Measurements from ENCODE around the gene ZNF585A. TPM values are rescaled to one million over a fixed set of nuclear protein-coding genes. Genes with fewer than 3 reads are reported as not detected.

The ZNF585A gene
- total RNA-seq, 1 experiment from 2014 or later = 6.4 TPM

DNA sequence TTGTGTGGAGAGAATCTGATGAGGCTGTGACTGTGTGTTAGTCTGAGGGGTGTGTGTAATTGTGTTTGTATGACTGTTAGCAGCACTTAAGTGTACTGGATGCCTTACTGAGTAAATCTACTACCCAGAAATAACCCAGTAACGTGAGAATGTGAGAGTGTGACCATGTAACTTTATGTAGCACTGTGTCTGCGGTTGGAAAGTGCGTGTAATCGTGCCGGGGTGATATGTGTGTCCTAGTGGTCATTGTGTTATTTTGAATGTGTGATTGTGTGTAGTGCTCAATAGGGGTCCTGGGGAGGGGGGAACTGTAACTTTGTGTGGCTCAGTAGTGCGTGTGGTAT, 46.1 kb upstream of the ZNF585A start:
- Histone ChIP-seq H3K27me3 (replicated peaks; ENCODE audit: insufficient read depth, low read depth, low read length, poor library complexity) (no peaks in the 10 kb centered on the region), H3K4me1 (ENCODE audit: insufficient read depth, low read length, poor library complexity, severe bottlenecking) (no peaks in the 10 kb centered on the region), H3K36me3 (ENCODE audit: insufficient read depth, low read length, poor library complexity, severe bottlenecking) (peaks cover 17% of the 10 kb centered on the region), H3K4me3 (ENCODE audit: low read depth, low read length, poor library complexity, severe bottlenecking) (peak overlapping the region; percentile 78), H3K9me3 (ENCODE audit: low read depth, low read length, poor library complexity, severe bottlenecking) (peaks cover 4% of the 10 kb centered on the region), H3K27ac (ENCODE audit: low read depth, low read length, poor library complexity, severe bottlenecking) (peak overlapping the region; percentile 90)
- BruUV-seq (replicated peaks) = TSS peak; percentile 87
- DNase-seq (ENCODE audit: low spot score) = no peak
- intact Hi-C loops (cut with micrococcal nuclease; ENCODE audit: unreplicated experiment) = no loop called here
- POLR2A ChIA-PET (ENCODE audit: low non-redundant PET) = no interaction called here
- TF ChIP-seq, protein P1, sequence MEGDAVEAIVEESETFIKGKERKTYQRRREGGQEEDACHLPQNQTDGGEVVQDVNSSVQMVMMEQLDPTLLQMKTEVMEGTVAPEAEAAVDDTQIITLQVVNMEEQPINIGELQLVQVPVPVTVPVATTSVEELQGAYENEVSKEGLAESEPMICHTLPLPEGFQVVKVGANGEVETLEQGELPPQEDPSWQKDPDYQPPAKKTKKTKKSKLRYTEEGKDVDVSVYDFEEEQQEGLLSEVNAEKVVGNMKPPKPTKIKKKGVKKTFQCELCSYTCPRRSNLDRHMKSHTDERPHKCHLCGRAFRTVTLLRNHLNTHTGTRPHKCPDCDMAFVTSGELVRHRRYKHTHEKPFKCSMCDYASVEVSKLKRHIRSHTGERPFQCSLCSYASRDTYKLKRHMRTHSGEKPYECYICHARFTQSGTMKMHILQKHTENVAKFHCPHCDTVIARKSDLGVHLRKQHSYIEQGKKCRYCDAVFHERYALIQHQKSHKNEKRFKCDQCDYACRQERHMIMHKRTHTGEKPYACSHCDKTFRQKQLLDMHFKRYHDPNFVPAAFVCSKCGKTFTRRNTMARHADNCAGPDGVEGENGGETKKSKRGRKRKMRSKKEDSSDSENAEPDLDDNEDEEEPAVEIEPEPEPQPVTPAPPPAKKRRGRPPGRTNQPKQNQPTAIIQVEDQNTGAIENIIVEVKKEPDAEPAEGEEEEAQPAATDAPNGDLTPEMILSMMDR (conservative IDR thresholded peaks at IDR 0.05; ENCODE audit: low read depth, low read length) = no peak
- TF ChIP-seq EZH2 (IDR thresholded peaks at IDR 0.05; ENCODE audit: borderline replicate concordance, low read depth, low read length, poor library complexity, severe bottlenecking) = no peak
- CTCF ChIA-PET = no interaction called here

DNA sequence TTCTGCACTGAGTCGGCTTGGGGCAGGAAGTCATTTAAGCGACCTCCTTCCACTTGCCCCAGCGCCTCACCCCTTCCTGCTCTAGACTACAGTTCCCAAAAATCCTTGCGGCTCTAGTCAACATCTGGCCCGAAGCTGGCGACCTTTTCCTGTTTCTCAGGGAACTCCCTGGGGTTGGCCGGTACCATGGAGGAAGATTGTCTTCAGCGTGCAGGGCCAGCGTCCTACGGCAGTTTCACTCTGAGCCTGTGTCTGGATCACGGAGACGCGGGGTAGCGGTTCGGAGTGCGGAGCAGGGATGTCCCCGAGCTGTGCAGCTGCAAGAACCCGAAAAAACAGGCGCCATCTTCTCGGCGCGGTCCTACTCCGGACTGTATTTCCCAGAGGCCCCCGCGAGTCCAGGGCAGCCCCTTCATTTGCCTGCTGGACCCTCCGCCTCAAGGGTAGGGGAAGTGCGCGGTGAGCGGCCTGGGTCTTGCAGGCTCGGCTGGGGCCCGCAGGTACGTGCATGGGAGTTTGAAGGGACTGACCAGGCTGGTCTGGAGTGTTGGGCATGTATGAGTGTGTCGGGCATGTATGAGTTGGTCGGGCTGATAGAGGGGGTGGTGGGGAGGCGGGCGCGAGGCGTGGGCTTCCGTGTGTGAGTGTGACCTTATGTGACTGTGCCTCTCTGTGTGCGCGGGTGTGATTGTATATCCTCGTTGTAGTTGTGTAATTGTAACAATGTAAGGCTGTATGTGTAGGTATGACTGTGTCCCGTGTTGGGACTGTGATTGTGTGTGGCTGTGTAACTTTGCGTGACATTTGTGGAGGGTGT, 45.5 kb upstream of the ZNF585A start, which contains the start of gene ZNF383:
Gene ZNF383 (plus strand): TSS at position 440 of the 817 bp plus-strand sequence. CDS start 12,240 bp downstream, outside the sequence.
- Histone ChIP-seq H3K27ac (ENCODE audit: low read depth, low read length, poor library complexity, severe bottlenecking) (peak within 1 kb of the TSS; percentile 90), H3K27me3 (replicated peaks; ENCODE audit: insufficient read depth, low read depth, low read length, poor library complexity) (no peaks in the 10 kb centered on the region), H3K4me1 (ENCODE audit: insufficient read depth, low read length, poor library complexity, severe bottlenecking) (no peaks in the 10 kb centered on the region), H3K36me3 (ENCODE audit: insufficient read depth, low read length, poor library complexity, severe bottlenecking) (peaks cover 17% of the 10 kb centered on the region), H3K9me3 (ENCODE audit: low read depth, low read length, poor library complexity, severe bottlenecking) (peaks cover 2% of the 10 kb centered on the region), H3K4me3 (ENCODE audit: low read depth, low read length, poor library complexity, severe bottlenecking) (peak within 1 kb of the TSS; percentile 78)
- peak; percentile 95 for DNase-seq (ENCODE audit: low spot score)
- TF ChIP-seq, protein P1 (conservative IDR thresholded peaks at IDR 0.05; ENCODE audit: low read depth, low read length) = no peak
- TF ChIP-seq EZH2 (IDR thresholded peaks at IDR 0.05; ENCODE audit: borderline replicate concordance, low read depth, low read length, poor library complexity, severe bottlenecking) = no peak
- CTCF ChIA-PET = no interaction called here
- POLR2A ChIA-PET (ENCODE audit: low non-redundant PET) = no interaction called here
- intact Hi-C loops (cut with micrococcal nuclease; ENCODE audit: unreplicated experiment) = no loop called here
- no TSS peak for BruUV-seq (replicated peaks)

DNA sequence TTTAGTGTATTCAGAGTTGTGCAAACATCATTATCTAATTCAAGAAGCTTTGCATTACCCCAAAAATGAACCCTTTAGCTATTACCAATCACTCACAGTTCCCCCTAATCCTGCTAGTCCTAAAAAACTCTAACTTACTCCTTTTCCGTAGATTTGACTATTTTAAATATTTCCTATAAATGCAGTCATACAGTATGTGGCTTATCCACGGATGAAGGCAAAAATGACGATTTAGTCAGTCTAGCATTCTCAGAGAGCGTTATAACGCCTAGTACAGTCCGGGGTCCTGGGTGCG, 44.9 kb upstream of the ZNF585A start:
- peak overlapping the region; percentile 78 for H3K4me3 ChIP-seq (ENCODE audit: low read depth, low read length, poor library complexity, severe bottlenecking)
- H3K9me3 ChIP-seq (ENCODE audit: low read depth, low read length, poor library complexity, severe bottlenecking) = no peaks in the 10 kb centered on the region
- no TSS peak for BruUV-seq (replicated peaks)
- no peak for DNase-seq (ENCODE audit: low spot score)
- TF ChIP-seq EZH2 (IDR thresholded peaks at IDR 0.05; ENCODE audit: borderline replicate concordance, low read depth, low read length, poor library complexity, severe bottlenecking) = no peak
- TF ChIP-seq, protein P1 (conservative IDR thresholded peaks at IDR 0.05; ENCODE audit: low read depth, low read length) = no peak
- intact Hi-C loops (cut with micrococcal nuclease; ENCODE audit: unreplicated experiment) = no loop called here
- peaks cover 15% of the 10 kb centered on the region for H3K36me3 ChIP-seq (ENCODE audit: insufficient read depth, low read length, poor library complexity, severe bottlenecking)
- H3K27me3 ChIP-seq (replicated peaks; ENCODE audit: insufficient read depth, low read depth, low read length, poor library complexity) = no peaks in the 10 kb centered on the region
- ChIA-PET CTCF (no interaction called here), POLR2A (ENCODE audit: low non-redundant PET) (no interaction called here)
- no peaks in the 10 kb centered on the region for H3K4me1 ChIP-seq (ENCODE audit: insufficient read depth, low read length, poor library complexity, severe bottlenecking)
- peak overlapping the region; percentile 90 for H3K27ac ChIP-seq (ENCODE audit: low read depth, low read length, poor library complexity, severe bottlenecking)
